Gastrocnemius medialis (tissue), 4 donors: ENCODE results near the gene NUTM2A. TPM values are rescaled to one million over a fixed set of nuclear protein-coding genes. Genes with fewer than 3 reads are reported as not detected.
"Not testable (repeated sequence)": the region's sequence is repeated elsewhere in the genome, so short reads cannot be mapped to it uniquely, and the experiment has no call there.

Experiments used
- ATAC-seq, 2 donors: fragments of 150-250 bp; one replicate each; pipeline ENCODE4 v1.9.1; 2016
- DNase-seq, 2 donors: peaks; one replicate each; pipeline ENCODE4 v3.0.0-alpha.2; 2019
- H3K27ac ChIP-seq, 4 donors: fragments of 200-600 bp; sonication (generic); 1 replicate in 1 of 4; 2 replicates in 3 of 4; pipeline ENCODE4 v1.5.1; 2016 to 2018; ENCODE audit warnings: mild to moderate bottlenecking in 2 of 4, moderate library complexity in 1 of 4
- H3K27me3 ChIP-seq, 3 donors: fragments of 200-600 bp; sonication (generic) in 2 of 3; 1 replicate in 1 of 3; 2 replicates in 2 of 3; pipeline versions ENCODE4 v1.5.1 to v1.6.0; 2016 to 2019; ENCODE audit warnings: mild to moderate bottlenecking in 1 of 3, moderate library complexity in 1 of 3
- H3K36me3 ChIP-seq, 2 donors: fragments of 200-600 bp; sonication (generic) in 1 of 2; one replicate each; pipeline ENCODE4 v1.5.1; 2017 to 2018
- H3K4me1 ChIP-seq, 2 donors: fragments of 200-600 bp; sonication (generic) in 1 of 2; one replicate each; pipeline ENCODE4 v1.5.1; 2016 to 2017; ENCODE audit warnings: mild to moderate bottlenecking in 2 of 2
- H3K4me3 ChIP-seq, 4 donors: fragments of 200-600 bp; sonication (generic) in 3 of 4; 1 replicate in 1 of 4; 2 replicates in 3 of 4; pipeline ENCODE4 v1.5.1; 2016 to 2019; ENCODE audit warnings: mild to moderate bottlenecking in 2 of 4
- H3K9me3 ChIP-seq, 3 donors: fragments of 200-600 bp; sonication (generic) in 2 of 3; 1 replicate in 1 of 3; 2 replicates in 2 of 3; pipeline ENCODE4 v1.5.1; 2016 to 2019
- in situ Hi-C, 4 donors: fragments of 200-750 bp; cut with MboI; loops; one replicate each; pipeline versions ENCODE4 v1.15.0 to v1.8.0; 2017; ENCODE audit warnings: low sequenced_read_pairs in 4 of 4
- intact Hi-C: fragments of 100-400 bp; cut with DNase I; formaldehyde crosslinking; loops from one replicate; pipeline ENCODE4 v1.15.1; 2023; ENCODE audit warnings: low total_unique reads
- total RNA-seq, 4 donors: library from RNA; depleted of rRNA; stranded (reverse); fragments of >200 nt; gene quantifications; one replicate each; pipeline versions ENCODE4 v1.1.0 to v1.2.3, GENCODE V29; 2016

Gene NUTM2A
- total RNA-seq, 4 donors from 2014 or later, result 0.35 to 1.1 (median 0.55) TPM

GRCh38 chr10:87280749-87281392, 55.6 kb downstream of the NUTM2A start:
- H3K4me3 ChIP-seq, intact Hi-C loops, H3K27ac ChIP-seq, in situ Hi-C loops, H3K4me1 ChIP-seq, H3K36me3 ChIP-seq, H3K9me3 ChIP-seq, DNase-seq, ATAC-seq, H3K27me3 ChIP-seq: not testable (repeated sequence)

Other genes starting within 250 kb of the NUTM2A start
- not detected for gene FAM25A, start 205.2 kb upstream of the NUTM2A start, total RNA-seq
- gene GLUD1, start 130.6 kb upstream of the NUTM2A start, total RNA-seq, result 10 to 100 TPM; 69.2 to 80.1 (median 77.2) TPM
- gene SHLD2, start 130.2 kb upstream of the NUTM2A start, total RNA-seq, result 10 to 100 TPM in 3 of 4 donors, 1 to 10 TPM in 1; 7.2 to 15.2 (median 12.3) TPM
- 1 to 10 TPM in 2 of 4 donors, under 1 TPM in 2; 0.87 to 2.0 (median 1.1) TPM for gene NUTM2D, start 132.3 kb downstream of the NUTM2A start, total RNA-seq